Prostate gland (tissue), 2 donors: Measurements from ENCODE around the gene F7.

Source experiments
- POLR2AphosphoS5 ChIP-seq: sonication (generic); formaldehyde crosslinking; IDR thresholded peaks from one replicate; pipeline ENCODE4 v1.6.1; 2017; ENCODE audit warnings: antibody characterized with exemption
- TF ChIP-seq, protein P1 (sequence below), 4 experiments: fragments of 200-600 bp in 2 of 4; fragments of 450-650 bp in 2 of 4; sonication (generic) in 2 of 4; IDR thresholded peaks; 1 replicate in 3 of 4; 2 replicates in 1 of 4; pipeline ENCODE4 v1.5.1; 2016 to 2019; ENCODE audit warnings: antibody characterized with exemption in 4 of 4, mild to moderate bottlenecking in 2 of 4, moderate library complexity in 2 of 4

DNA sequence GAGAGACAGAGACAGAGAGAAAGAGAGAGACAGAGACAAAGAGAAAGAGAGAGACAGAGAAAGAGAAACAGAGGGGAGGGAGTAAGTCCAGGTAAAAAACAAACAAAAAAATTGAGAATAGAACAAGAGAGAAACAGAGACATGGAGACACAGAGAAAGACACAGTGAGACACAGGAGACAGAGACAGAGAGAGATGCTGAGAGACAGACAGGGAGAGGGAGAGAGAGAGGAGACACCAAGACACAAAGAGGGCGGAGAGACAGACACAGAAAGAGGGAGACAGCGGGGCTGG is 47.0 kb downstream of the F7 start:
- no peak for TF ChIP-seq POLR2AphosphoS5
- TF ChIP-seq, protein P1, sequence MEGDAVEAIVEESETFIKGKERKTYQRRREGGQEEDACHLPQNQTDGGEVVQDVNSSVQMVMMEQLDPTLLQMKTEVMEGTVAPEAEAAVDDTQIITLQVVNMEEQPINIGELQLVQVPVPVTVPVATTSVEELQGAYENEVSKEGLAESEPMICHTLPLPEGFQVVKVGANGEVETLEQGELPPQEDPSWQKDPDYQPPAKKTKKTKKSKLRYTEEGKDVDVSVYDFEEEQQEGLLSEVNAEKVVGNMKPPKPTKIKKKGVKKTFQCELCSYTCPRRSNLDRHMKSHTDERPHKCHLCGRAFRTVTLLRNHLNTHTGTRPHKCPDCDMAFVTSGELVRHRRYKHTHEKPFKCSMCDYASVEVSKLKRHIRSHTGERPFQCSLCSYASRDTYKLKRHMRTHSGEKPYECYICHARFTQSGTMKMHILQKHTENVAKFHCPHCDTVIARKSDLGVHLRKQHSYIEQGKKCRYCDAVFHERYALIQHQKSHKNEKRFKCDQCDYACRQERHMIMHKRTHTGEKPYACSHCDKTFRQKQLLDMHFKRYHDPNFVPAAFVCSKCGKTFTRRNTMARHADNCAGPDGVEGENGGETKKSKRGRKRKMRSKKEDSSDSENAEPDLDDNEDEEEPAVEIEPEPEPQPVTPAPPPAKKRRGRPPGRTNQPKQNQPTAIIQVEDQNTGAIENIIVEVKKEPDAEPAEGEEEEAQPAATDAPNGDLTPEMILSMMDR (IDR thresholded peaks at IDR 0.05), result no peak
